Muscle of back (tissue), 11 donors: ENCODE measurements around the gene DAB1. TPM values are rescaled to one million over a fixed set of nuclear protein-coding genes. Genes with fewer than 3 reads are reported as not detected.

Experiments used
- DNase-seq, 3 donors: peaks; one replicate each; pipeline versions ENCODE4 v3.0.0 to v3.0.0-alpha.2; 2013
- polyA plus RNA-seq, 10 donors: library from polyadenylated mRNA; unstranded; fragments of 120-200 nt; gene quantifications; one replicate each; pipeline ENCODE4 v1.2.1, GENCODE V29; 2013; ENCODE audit not compliant: insufficient read length in 10 of 10

The DAB1 gene
- polyA plus RNA-seq, 10 donors, result 2.1 to 5.5 (median 3.2) TPM

GRCh38 chr1:57084701-57085100 is 339.2 kb downstream of the DAB1 start:
- DNase-seq, result no peak

DNA sequence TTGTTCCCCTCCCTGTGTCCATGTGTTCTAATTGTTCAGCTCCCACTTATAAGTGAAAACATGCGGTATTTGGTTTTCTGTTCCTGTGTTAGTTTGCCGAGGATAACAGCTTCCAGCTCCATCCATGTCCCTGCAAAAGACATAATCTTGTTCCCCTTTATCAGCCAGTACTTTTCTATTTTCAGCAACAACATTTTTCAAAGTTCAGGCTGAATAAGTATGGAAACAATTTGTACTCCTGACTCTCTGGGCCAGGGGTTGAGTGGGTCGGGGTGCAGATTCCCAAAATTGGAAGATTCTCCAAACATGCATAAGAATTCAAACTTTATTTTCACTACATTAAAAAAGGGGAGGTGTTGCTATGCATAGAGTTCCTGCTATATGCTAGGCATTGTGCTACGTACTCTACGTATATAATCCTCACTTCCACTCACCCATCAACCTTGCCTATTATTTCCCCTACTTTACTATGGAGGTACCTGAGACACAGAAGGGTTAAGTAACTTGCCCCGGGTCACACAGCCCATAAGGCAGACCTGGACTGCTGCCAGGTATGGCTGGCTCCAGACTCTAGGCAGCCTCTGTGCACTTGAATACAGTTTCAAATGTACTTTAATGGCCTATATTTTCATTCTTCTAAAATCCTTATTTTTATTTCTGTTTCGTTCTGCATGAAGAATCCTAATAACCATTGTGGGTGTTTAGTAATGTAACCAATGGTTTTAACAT is 341.0 kb downstream of the DAB1 start:
- no peak for DNase-seq

- DNase-seq, result no peak
These were observed 344.3 kb downstream of the DAB1 start for GRCh38 chr1:57079454-57080157.

- DNase-seq, result no peak
These were observed 351.3 kb downstream of the DAB1 start for GRCh38 chr1:57072401-57073110.

GRCh38 chr1:57067863-57068262 is 356.0 kb downstream of the DAB1 start:
- peak in 2 of 3 donors; percentile 16 to 38 for DNase-seq

GRCh38 chr1:57066980-57067610 is 356.8 kb downstream of the DAB1 start:
- DNase-seq, result no peak

DNA sequence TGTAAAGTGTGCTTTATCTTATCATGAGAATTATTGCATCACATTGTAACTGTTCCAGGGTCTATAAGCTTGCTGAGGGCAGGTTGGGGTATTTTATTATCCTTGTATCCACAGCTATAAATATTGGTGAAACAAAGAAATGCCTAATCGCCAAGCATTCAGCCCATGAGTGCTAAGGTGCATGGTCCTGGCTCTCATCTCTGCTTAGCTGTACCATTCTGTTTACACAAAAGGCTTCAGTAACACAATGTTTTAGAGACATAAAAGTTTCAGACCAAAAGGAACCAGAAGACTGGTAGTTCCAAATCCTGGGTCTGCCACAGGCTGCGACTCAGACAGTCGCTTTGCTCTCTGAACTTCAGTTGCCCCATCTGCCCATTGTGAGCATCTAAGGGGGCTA is 358.4 kb downstream of the DAB1 start:
- DNase-seq, result no peak

- no peak for DNase-seq
These were observed 359.3 kb downstream of the DAB1 start for GRCh38 chr1:57064379-57065140.

DNA sequence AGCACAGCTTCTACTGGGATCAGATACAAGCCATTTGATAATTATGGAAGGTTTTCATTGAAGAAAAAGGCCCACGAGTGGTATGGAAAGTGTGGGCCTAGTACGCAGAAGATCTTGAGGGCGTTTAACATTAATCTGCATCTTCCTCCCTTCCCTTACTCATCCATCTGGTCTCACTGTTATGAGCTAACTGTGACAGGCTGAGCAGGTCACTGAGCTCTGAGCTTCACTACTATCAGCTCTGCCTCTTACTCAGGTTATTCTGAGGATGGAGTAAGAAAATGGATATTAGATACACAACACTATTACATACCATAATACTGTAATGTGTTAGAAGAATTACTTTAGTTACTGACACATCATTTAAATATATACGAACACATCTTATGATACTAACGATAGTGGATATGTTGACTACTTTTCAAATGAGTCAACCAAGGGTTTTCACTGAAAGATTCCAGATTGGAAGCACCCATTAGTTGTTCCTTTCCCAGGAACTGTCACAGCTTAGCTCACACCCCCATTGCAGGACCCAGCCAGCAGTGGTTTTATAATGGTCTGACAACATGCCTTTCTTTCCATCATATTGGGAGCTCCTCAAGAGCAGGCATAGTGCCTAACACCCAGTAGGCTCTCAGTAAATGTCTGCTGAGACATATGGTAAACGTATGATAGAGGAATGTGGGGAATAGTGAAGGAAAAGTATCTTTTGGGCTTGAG is 360.3 kb downstream of the DAB1 start:
- peak in 1 of 3 donors; percentile 40 for DNase-seq

DNA sequence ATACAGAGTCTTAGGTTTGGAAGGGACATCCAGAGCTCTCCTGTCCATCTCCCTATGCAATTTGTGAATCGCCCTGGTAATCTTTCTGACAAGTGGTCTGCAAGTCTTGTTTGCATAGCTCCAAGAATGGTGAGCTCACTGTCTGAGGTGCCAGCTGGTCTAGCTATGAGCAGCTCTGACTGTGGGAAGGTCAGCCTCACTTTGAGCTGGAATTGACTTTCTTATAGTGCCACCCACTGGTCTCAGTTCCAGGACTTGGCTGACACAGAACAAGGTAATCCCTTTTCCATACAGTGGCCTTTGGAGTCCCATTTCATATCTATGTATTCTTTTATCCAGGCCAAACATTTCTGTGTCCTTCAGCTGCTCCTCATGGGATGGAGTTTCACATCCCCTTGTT is 362.5 kb downstream of the DAB1 start:
- no peak for DNase-seq

GRCh38 chr1:57060451-57060850 is 363.4 kb downstream of the DAB1 start:
- DNase-seq, result no peak

GRCh38 chr1:57058652-57059501 is 365.0 kb downstream of the DAB1 start:
- no peak for DNase-seq

- DNase-seq, result no peak
These were observed 375.0 kb downstream of the DAB1 start for GRCh38 chr1:57048856-57049255.

GRCh38 chr1:57046462-57046861 is 377.4 kb downstream of the DAB1 start:
- no peak for DNase-seq

DNA sequence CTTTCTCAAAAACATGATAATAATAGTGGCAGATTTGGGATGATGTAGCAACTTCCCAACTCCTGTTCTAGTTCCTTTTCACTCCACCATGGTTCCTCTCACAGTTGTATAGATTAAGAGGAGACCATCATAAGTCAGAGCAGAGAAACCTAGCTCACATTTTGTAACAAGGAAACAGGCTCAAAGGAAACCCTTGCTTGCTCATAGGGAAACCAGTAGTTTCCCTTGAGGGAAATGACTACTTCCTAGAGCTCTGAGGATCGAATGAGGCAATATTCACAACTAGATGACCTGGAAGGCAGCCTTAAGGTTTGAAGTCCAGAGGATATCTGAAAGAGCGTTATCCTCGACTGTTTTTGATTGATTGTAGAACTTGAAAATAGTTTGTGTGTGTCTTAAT is 382.0 kb downstream of the DAB1 start:
- DNase-seq, result no peak

- no peak for DNase-seq
These were observed 383.0 kb downstream of the DAB1 start for GRCh38 chr1:57040811-57041210.

GRCh38 chr1:57036641-57037579 is 386.9 kb downstream of the DAB1 start:
- DNase-seq, result no peak

- no peak for DNase-seq
These were observed 389.1 kb downstream of the DAB1 start for GRCh38 chr1:57034713-57035112.
